Jurkat, Clone E6-1 (cell line): ENCODE data around the gene S100PBP.
"Not testable (repeated sequence)": the region's sequence is repeated elsewhere in the genome, so short reads cannot be mapped to it uniquely, and the experiment has no call there.

Experiments
- DNase-seq: peaks from one replicate; pipeline ENCODE4 v3.0.0-alpha.2; 2011; ENCODE audit warnings: low read depth, low spot score
- H3K4me3 ChIP-seq: 2 replicates; pipeline ENCODE4 v1.5.1; 2011; ENCODE audit warnings: mild to moderate bottlenecking, low read length, control low read depth, moderate library complexity

S100PBP gene

GRCh38 chr1:32782086-32782485, 35.4 kb upstream of the S100PBP start:
- H3K4me3 ChIP-seq = no peak overlapping the region
- no peak for DNase-seq

GRCh38 chr1:32783851-32784250, 33.6 kb upstream of the S100PBP start:
- no peak overlapping the region for H3K4me3 ChIP-seq
- DNase-seq = no peak

- no peak overlapping the region for H3K4me3 ChIP-seq
- DNase-seq = no peak
Measured at GRCh38 chr1:32784817-32785216, 32.6 kb upstream of the S100PBP start.

- H3K4me3 ChIP-seq = no peak overlapping the region
- DNase-seq = no peak
Measured at GRCh38 chr1:32786856-32787255, 30.6 kb upstream of the S100PBP start.

- not testable (repeated sequence) for DNase-seq
Measured at GRCh38 chr1:32789356-32789755, 28.1 kb upstream of the S100PBP start.

GRCh38 chr1:32791881-32792280, 25.6 kb upstream of the S100PBP start:
- no peak for DNase-seq
- H3K4me3 ChIP-seq = no peak overlapping the region

More at GRCh38 chr1:32789356-32789755, 28.1 kb upstream of the S100PBP start:
- not testable (repeated sequence) for H3K4me3 ChIP-seq

- DNase-seq, H3K4me3 ChIP-seq: not testable (repeated sequence)
Measured at GRCh38 chr1:32795763-32796162, 21.7 kb upstream of the S100PBP start.

GRCh38 chr1:32797456-32797855, 20.0 kb upstream of the S100PBP start:
- no peak for DNase-seq
- no peak overlapping the region for H3K4me3 ChIP-seq

- DNase-seq = no peak
- no peak overlapping the region for H3K4me3 ChIP-seq
Measured at GRCh38 chr1:32798191-32798590, 19.3 kb upstream of the S100PBP start.

- DNase-seq = no peak
- H3K4me3 ChIP-seq = no peak overlapping the region
Measured at GRCh38 chr1:32798679-32799416, 18.6 kb upstream of the S100PBP start.

- peak; percentile 79 for DNase-seq
- no peak overlapping the region for H3K4me3 ChIP-seq
Measured at GRCh38 chr1:32801096-32801715, 16.2 kb upstream of the S100PBP start.

GRCh38 chr1:32804460-32804859, 13.0 kb upstream of the S100PBP start:
- DNase-seq, H3K4me3 ChIP-seq: not testable (repeated sequence)

GRCh38 chr1:32806290-32806689, 11.2 kb upstream of the S100PBP start:
- DNase-seq = no peak

GRCh38 chr1:32806910-32807523, 10.4 kb upstream of the S100PBP start:
- no peak overlapping the region for H3K4me3 ChIP-seq
- no peak for DNase-seq

More at GRCh38 chr1:32806290-32806689, 11.2 kb upstream of the S100PBP start:
- H3K4me3 ChIP-seq = no peak overlapping the region

- no peak for DNase-seq
- H3K4me3 ChIP-seq = no peak overlapping the region
Measured at GRCh38 chr1:32808580-32808979, 8.9 kb upstream of the S100PBP start.

- DNase-seq = no peak
- H3K4me3 ChIP-seq = no peak overlapping the region
Measured at GRCh38 chr1:32810358-32810757, 7.1 kb upstream of the S100PBP start.

GRCh38 chr1:32811265-32811664, 6.2 kb upstream of the S100PBP start:
- no peak for DNase-seq
- H3K4me3 ChIP-seq = no peak overlapping the region

GRCh38 chr1:32811917-32812316, 5.5 kb upstream of the S100PBP start:
- H3K4me3 ChIP-seq = no peak overlapping the region
- no peak for DNase-seq

- DNase-seq = no peak
- no peak overlapping the region for H3K4me3 ChIP-seq
Measured at GRCh38 chr1:32813941-32814739, 3.3 kb upstream of the S100PBP start.
